ENCODE data around the gene PPP1R3E.

DNA sequence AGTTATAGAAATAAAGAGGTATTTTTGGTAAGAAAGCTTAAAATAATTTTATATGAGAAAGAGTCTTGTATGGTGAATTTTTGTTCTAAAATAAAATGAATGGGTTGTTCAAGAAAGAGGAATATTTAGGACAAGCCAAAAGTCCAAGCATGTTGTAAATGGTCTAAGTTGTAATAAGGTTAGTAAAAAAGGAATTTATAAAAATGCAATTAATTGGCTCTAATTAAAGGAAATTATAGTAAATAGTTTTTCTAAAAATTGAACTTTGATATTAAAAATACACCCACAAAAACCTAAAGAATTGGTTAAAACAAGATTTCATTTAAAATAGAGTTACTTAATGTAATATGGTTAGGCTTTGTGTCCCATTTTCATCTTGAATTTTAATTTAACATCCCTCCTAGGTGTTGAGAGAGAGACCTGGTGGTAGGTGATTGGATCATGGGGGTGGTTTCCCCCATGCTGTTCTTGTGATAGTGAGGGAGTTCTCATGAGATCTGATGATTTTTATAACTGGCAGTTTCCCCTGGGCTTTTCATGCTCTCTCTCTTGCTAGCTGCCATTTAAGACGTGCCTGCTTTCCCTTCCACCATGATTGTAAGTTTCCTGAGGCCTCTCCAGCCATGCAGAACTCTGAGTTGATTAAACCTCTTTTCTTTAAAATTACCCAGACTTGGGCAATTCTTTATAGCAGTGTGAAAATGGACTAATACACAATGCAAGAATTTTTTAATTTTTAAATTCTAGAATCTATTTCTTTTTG lies 37.0 kb upstream of the PPP1R3E start:
- TF ChIP-seq, protein P1, sequence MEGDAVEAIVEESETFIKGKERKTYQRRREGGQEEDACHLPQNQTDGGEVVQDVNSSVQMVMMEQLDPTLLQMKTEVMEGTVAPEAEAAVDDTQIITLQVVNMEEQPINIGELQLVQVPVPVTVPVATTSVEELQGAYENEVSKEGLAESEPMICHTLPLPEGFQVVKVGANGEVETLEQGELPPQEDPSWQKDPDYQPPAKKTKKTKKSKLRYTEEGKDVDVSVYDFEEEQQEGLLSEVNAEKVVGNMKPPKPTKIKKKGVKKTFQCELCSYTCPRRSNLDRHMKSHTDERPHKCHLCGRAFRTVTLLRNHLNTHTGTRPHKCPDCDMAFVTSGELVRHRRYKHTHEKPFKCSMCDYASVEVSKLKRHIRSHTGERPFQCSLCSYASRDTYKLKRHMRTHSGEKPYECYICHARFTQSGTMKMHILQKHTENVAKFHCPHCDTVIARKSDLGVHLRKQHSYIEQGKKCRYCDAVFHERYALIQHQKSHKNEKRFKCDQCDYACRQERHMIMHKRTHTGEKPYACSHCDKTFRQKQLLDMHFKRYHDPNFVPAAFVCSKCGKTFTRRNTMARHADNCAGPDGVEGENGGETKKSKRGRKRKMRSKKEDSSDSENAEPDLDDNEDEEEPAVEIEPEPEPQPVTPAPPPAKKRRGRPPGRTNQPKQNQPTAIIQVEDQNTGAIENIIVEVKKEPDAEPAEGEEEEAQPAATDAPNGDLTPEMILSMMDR (IDR thresholded peaks at IDR 0.05): no peak
- TF ChIP-seq POLR2A (IDR thresholded peaks at IDR 0.05): no peak

Measured in body of pancreas (tissue), 4 donors.